ENCODE data around the gene RNASEL.

DNA sequence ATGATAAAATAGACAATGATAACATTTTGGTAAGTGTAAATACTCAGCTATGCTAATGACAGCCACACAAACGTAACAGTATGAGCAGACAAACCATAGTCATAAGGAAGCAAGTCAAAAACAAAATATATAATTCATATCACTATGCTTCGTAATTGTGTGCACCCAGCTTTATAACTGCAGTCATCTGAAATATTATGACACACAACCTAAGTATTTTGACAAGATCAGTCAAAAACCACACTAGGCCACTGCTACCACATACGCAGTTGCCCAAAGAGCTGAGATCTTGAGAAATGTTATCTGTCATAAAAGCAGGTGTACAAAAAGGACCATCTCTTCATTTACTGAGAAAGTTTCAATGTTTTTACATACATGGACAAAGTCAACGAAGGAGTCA is 26.0 kb downstream of the RNASEL start:
- TF ChIP-seq, protein P1, sequence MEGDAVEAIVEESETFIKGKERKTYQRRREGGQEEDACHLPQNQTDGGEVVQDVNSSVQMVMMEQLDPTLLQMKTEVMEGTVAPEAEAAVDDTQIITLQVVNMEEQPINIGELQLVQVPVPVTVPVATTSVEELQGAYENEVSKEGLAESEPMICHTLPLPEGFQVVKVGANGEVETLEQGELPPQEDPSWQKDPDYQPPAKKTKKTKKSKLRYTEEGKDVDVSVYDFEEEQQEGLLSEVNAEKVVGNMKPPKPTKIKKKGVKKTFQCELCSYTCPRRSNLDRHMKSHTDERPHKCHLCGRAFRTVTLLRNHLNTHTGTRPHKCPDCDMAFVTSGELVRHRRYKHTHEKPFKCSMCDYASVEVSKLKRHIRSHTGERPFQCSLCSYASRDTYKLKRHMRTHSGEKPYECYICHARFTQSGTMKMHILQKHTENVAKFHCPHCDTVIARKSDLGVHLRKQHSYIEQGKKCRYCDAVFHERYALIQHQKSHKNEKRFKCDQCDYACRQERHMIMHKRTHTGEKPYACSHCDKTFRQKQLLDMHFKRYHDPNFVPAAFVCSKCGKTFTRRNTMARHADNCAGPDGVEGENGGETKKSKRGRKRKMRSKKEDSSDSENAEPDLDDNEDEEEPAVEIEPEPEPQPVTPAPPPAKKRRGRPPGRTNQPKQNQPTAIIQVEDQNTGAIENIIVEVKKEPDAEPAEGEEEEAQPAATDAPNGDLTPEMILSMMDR (IDR thresholded peaks at IDR 0.05): no peak
- no peak for TF ChIP-seq SIN3A (IDR thresholded peaks at IDR 0.05; ENCODE audit: borderline replicate concordance, insufficient read depth, low read depth, low read length)
- no peak for TF ChIP-seq POLR2AphosphoS5 (IDR thresholded peaks at IDR 0.05; ENCODE audit: low read depth, low read length)

All from Panc1 (cell line).